SK-N-SH treated with all-trans-retinoic acid at 6 μM for 48 hours (cell line): ENCODE results near the gene SAMD7.

Experiments
- ARNTL ChIP-seq: fragments of 450-650 bp; formaldehyde crosslinking; IDR thresholded peaks from 2 replicates; pipeline ENCODE4 v1.5.0; 2020; ENCODE audit warnings: low read depth, mild to moderate bottlenecking, moderate library complexity, borderline replicate concordance
- CSRNP3 ChIP-seq: fragments of 250-450 bp; sonication (Bioruptor Pico); IDR thresholded peaks from 2 replicates; pipeline ENCODE4 v1.5.1; 2021; ENCODE audit warnings: mild to moderate bottlenecking, moderate library complexity
- RARB ChIP-seq: fragments of 250-450 bp; sonication (Bioruptor Pico); IDR thresholded peaks from 2 replicates; pipeline ENCODE4 v1.8.0; 2021; ENCODE audit warnings: mild to moderate bottlenecking, moderate library complexity
- SNAI2 ChIP-seq: fragments of 250-450 bp; sonication (Bioruptor Pico); IDR thresholded peaks from 2 replicates; pipeline ENCODE4 v1.5.0; 2020; ENCODE audit warnings: mild to moderate bottlenecking, moderate library complexity
- TCF4 ChIP-seq: fragments of 250-450 bp; sonication (Bioruptor Pico); IDR thresholded peaks from 2 replicates; pipeline ENCODE4 v1.8.0; 2021; ENCODE audit warnings: mild to moderate bottlenecking, moderate library complexity, borderline replicate concordance
- ZNF8 ChIP-seq: fragments of 450-650 bp; formaldehyde crosslinking; IDR thresholded peaks from 2 replicates; pipeline ENCODE4 v1.5.0; 2020; ENCODE audit warnings: mild to moderate bottlenecking, moderate library complexity
- TF ChIP-seq, protein P1 (sequence below): fragments of 250-450 bp; sonication (Bioruptor Pico); IDR thresholded peaks from 2 replicates; pipeline ENCODE4 v1.5.1; 2020; ENCODE audit warnings: low read depth, mild to moderate bottlenecking, moderate library complexity
- TF ChIP-seq, protein P2 (sequence below): fragments of 250-450 bp; sonication (Bioruptor Pico); IDR thresholded peaks from 2 replicates; pipeline ENCODE4 v1.8.0; 2021; ENCODE audit warnings: low read depth, mild to moderate bottlenecking, moderate library complexity, borderline replicate concordance

DNA sequence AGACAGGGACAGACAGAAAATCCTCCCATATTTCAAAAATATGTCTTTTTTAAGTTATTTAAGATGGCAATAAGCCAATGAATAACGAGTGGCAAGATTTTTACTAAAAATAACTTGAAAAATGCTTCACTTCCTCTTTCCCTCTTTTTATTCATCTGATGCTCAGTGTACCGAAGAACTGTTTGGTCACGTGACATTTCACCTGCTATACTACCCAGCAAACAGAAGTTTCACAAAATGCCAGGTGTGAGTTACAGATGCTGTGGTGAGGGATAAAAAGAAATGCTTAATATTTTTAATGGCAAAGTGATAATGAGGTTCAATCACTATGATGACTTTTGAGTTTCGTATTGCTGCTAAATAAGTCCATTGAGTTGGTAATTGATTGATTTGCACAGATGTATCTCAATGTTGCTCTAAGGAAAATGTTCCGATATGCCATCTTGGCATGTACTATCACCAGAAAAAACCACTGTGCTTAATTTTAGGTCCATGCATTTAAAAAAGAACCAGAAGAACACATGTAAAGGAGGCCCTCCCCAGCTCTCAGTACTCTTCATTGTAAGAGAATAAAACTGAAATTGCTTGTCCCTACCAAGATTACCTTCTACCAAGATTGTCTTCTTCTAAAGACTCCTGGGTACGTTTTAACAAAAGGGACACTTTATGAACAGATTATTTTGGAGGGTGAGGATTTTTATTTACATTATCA, 29.3 kb downstream of the SAMD7 start:
- TF ChIP-seq TCF4 (CRISPR knock-in tag), result no peak
- TF ChIP-seq ZNF8, result no peak
- TF ChIP-seq, protein P1, sequence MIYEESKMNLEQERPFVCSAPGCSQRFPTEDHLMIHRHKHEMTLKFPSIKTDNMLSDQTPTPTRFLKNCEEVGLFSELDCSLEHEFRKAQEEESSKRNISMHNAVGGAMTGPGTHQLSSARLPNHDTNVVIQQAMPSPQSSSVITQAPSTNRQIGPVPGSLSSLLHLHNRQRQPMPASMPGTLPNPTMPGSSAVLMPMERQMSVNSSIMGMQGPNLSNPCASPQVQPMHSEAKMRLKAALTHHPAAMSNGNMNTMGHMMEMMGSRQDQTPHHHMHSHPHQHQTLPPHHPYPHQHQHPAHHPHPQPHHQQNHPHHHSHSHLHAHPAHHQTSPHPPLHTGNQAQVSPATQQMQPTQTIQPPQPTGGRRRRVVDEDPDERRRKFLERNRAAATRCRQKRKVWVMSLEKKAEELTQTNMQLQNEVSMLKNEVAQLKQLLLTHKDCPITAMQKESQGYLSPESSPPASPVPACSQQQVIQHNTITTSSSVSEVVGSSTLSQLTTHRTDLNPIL (CRISPR knock-in tag), result no peak
- TF ChIP-seq ARNTL (CRISPR knock-in tag), result no peak
- no peak for TF ChIP-seq RARB (CRISPR knock-in tag)
- no peak for TF ChIP-seq CSRNP3 (CRISPR knock-in tag)
- TF ChIP-seq, protein P2, sequence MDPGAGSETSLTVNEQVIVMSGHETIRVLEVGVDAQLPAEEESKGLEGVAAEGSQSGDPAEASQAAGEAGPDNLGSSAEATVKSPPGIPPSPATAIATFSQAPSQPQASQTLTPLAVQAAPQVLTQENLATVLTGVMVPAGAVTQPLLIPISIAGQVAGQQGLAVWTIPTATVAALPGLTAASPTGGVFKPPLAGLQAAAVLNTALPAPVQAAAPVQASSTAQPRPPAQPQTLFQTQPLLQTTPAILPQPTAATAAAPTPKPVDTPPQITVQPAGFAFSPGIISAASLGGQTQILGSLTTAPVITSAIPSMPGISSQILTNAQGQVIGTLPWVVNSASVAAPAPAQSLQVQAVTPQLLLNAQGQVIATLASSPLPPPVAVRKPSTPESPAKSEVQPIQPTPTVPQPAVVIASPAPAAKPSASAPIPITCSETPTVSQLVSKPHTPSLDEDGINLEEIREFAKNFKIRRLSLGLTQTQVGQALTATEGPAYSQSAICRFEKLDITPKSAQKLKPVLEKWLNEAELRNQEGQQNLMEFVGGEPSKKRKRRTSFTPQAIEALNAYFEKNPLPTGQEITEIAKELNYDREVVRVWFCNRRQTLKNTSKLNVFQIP (CRISPR knock-in tag), result no peak
- TF ChIP-seq SNAI2 (CRISPR knock-in tag), result no peak
